Muscle of back (tissue), 11 donors: ENCODE measurements around the gene SLC16A7. TPM values are rescaled to one million over a fixed set of nuclear protein-coding genes. Genes with fewer than 3 reads are reported as not detected.
"Not testable (repeated sequence)": the region's sequence is repeated elsewhere in the genome, so short reads cannot be mapped to it uniquely, and the experiment has no call there.

Experiments used
- DNase-seq, 3 donors: peaks; one replicate each; pipeline versions ENCODE4 v3.0.0 to v3.0.0-alpha.2; 2013
- polyA plus RNA-seq, 10 donors: library from polyadenylated mRNA; unstranded; fragments of 120-200 nt; gene quantifications; one replicate each; pipeline ENCODE4 v1.2.1, GENCODE V29; 2013; ENCODE audit not compliant: insufficient read length in 10 of 10

SLC16A7 gene
- polyA plus RNA-seq, 10 donors, result 4.0 to 6.6 (median 4.8) TPM

DNA sequence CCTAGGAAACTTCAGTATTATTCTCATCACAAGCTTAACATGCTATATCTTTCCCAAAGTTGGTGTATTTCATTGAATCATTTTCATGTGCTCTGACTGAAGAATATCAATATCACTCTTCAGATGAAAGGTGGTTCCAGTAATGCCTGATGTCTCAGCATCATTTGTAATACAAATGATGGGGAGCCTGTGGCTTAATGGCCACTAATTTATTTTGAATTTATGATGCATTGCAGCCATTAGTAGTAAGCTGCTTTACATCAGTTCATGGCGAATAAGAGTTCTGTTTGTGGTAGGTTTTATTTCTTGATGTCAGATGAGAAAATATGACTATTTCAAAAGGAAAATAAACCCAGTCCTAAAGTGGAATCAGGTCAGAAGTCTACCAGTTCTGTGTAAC is 139.4 kb downstream of the SLC16A7 start:
- no peak for DNase-seq

DNA sequence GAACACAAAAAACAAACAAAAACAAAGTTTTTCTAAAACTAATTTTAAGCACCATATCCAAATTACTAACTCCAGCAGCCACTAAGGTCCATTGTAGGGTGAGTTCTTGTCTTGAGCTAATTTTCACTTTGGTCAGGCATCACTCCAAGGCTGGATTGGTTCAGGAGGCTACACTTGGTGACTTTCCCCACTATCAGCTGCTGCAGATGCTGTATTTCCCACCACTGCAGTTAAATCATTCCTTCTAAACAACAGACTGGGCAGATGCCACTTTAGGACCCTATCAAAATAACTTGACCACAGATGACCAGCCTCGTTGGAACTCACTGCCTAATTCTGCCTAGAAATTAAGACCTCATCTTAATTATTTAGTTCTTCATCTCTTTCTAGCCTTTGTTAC is 140.5 kb downstream of the SLC16A7 start:
- no peak for DNase-seq

- DNase-seq, result peak; percentile 16 to 81 (median 31)
Measured at GRCh38 chr12:59736786-59737185, 141.0 kb downstream of the SLC16A7 start.

DNA sequence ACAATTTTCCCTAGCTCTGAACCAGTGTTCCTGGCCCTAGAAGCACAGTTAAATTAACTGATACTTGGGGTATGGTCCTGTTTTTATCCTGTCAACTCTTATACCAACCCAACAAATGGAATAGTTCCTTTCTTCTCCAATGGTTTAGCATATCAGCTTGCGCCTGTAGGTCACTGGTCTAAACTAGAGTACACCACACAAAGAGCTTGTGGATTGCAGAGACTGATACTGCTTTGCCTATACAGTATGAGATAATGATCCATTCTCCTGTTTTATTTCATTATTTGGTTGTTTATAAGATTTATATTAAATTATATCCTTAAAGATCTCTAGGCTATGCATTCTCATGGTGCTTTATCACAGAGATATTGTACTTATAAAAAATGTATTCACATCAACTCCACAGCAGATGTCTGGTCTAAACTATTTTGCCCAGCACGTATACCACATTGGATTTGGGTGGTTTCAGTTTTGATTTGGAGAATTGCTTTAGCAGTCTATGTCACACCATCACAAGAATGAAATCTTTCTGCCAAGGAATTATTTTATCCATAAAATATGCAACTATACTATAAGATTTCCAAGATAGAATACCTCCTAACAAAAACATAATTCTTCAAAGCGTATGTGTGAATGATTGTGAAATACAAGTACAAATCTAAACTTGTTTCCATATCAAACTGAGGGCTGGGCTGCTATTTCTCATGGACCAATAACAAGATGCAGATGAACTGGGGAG is 142.1 kb downstream of the SLC16A7 start:
- peak; percentile 10 to 35 (median 35) for DNase-seq

DNA sequence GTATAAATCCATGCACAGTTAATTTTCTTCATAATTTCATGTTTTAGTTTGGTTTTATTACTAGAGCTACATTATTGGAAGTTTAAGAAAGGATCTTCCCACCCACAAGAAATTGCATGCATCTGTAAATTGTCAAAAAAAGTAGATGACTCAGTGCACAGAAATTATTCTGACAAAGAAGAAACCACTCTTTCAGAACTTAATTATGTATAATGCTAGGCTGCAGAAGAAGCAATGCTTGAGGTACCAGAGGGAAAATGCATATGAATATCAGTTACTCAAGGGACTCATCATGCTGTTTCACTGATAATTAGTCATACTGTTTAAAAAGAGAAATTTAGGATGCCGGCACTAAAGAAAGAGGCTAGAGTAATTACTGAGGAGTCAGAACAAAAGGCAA is 147.0 kb downstream of the SLC16A7 start:
- DNase-seq, result peak in 1 of 3 donors; percentile 53

DNA sequence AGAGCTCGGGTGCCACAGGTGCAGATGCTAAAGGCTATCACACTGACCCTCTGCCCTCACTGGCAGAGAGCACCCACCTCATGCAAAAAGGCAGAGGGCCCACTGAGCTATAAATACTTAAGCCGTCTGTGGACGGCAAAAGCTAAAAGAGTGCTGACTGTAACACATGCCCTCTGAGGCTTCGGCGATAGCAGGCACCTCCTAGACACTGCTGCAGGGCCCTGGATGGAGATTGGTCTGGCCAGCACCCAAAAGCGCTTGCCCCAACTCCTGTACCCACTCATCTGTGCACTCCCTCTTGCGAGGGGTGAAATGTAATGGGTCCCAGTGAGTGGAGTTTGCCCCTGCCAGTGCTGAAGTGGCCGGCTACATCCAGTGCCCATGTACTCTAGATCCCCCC is 148.7 kb downstream of the SLC16A7 start:
- no peak for DNase-seq

DNA sequence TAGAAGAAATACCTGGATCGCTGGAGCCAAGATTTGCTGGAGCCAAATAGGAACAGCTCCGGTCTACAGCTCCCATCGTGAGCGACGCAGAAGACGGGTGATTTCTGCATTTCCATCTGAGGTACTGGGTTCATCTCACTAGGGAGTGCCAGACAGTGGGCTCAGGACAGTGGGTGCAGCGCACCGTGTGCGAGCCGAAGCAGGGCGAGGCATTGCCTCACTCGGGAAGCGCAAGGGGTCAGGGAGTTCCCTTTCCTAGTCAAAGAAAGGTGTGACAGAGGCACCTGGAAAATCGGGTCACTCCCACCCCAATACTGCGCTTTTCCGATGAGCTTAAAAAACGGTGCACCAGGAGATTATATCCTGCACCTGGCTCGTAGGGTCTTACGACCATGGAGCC is 155.3 kb downstream of the SLC16A7 start:
- DNase-seq, result not testable (repeated sequence)

- no peak for DNase-seq
Measured at GRCh38 chr12:59761542-59761941, 165.7 kb downstream of the SLC16A7 start.

GRCh38 chr12:59763835-59764234 is 168.0 kb downstream of the SLC16A7 start:
- no peak for DNase-seq

DNA sequence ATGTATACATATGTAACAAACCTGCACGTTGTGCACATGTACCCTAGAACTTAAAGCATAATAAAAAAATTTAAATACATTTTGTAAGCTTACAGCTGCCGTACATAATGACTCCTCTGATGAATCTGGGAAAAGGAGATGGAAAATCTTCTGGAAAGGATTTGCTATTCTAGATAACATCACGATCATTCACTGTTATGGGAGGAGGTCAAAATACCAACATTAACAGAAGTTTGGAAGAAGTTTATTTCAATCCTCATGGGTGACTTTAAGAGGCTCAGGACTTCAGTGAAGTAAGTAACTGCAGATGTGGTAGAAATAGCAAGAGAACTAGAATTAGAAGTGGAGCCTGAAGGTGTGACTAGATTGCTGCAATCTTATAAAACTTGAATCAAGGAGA is 172.2 kb downstream of the SLC16A7 start:
- peak; percentile 42 to 57 (median 45) for DNase-seq

- no peak for DNase-seq
Measured at GRCh38 chr12:59780605-59781135, 184.8 kb downstream of the SLC16A7 start.

DNA sequence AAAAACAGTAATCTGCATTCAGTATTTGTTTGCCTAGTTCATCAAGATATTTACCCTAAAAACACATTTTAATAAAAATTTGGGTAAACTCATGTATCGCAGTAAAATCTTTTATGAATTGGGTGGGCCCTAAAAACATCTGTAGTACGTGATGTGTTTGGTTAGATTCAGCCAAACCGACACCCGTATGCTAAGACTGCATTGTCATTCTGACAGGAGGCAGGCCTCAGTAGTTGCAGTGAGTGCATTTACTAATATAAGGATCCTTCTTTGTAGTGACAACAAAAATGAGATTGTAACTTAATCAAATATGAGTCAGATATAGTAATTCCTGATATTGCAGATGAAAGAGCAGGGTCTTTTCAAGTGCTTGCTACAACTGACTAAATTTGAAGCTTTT is 191.8 kb downstream of the SLC16A7 start:
- peak in 1 of 3 donors; percentile 16 for DNase-seq

GRCh38 chr12:59792647-59793046 is 196.8 kb downstream of the SLC16A7 start:
- DNase-seq, result no peak

DNA sequence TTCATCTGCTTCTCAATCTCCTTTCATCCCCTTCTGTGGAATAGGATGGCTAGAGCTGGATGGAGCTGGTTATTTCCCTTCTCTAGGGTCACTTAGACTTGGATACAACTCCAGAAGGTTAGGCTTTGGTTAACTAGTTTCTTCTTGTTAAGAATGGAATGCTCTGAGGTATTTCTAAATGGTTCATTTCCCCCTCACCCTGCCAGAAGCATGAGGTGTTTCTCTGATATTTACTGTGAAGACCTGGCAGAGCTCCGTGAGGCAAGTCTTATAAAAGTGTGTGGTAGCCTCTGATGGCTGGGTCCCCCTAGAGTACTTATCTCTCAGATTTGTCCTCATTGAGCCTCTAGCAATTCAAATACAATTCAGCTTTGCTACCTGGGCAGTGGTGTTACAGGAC is 207.9 kb downstream of the SLC16A7 start:
- no peak for DNase-seq

DNA sequence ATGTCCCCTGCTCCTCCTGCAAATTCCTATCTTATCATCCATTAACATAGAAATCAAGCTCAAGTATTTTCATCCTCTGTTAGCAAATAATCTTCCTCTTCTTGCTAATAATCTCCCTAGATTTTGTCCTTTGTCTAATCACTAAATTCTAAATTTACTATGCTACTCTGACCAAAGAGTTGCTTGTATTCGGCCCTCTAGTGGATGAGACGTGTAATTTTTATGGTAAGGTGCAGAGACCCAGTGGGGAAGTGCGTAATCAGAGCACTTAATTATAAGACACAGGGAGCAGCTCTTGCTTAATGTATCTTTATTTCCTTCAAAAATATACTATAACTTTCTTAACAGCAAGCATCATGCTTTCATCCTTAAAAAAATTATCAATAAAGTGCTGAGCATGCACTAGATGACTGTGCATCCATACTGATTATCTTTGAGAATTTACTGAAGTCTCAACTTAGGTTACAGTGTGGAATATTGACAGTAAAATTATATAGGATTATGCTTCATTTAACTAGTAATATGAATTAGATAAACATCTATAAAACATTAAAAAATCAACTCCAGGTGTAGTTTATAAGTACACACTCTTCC is 212.6 kb downstream of the SLC16A7 start:
- peak in 2 of 3 donors; percentile 18 to 39 for DNase-seq

DNA sequence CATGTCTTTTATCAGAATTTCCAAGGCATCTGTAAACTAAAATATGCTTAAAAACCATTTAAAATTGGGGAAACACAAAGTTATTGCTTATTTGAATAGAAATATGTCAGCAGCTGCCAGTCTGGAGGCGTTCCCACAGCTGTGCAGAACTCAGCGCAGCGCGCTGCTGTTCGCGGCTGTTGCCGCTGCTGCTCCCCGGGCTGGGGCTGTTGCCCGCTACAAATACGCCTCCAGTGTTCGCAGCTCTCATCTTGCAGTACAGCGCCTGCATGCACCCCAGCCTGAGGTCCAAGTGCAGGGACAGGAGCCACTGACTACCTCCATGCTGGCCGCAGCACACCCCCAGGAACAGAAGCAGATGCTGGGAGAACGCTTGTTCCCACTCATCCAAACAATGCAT is 216.2 kb downstream of the SLC16A7 start:
- no peak for DNase-seq

GRCh38 chr12:59812716-59813115 is 216.9 kb downstream of the SLC16A7 start:
- no peak for DNase-seq

DNA sequence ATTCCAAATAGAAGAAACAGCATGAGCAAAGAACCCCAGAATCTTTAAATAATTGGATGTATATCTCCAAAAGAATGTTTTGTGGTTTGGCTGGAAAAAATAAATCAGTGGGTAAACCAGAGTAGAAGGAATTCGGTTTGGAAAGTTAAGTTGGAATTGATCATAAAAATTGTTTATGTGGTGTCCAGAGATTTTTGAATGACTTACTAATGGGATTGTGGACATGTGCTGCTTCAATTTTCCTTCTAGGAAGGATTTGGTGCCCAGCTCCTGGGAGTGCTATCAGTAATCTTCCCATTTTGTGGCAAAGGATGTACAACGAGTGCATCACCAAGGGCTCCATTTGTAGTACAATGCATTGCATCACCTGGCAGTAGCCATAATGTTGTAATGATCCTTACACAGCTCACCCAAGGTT is 224.8 kb downstream of the SLC16A7 start:
- DNase-seq, result peak in 1 of 3 donors; percentile 89

GRCh38 chr12:59823567-59823966 is 227.7 kb downstream of the SLC16A7 start:
- no peak for DNase-seq

DNA sequence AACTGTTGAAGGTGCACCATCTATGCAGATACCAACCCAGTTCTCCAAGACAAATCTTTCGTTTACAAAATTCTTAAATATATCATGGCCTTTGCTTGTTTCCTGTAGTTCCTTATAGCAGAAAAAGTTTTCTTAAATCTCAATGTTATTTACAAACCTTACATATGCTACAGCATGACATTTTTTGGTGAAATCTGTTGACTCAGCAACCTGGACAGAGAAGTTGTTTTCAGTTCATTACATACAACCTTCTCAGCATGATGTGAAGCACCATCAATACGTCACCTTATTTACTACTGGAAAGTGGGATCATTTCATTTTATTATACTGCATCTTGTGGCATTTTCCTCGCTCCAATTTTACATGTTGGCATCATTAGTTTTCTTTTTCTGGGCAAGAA is 231.9 kb downstream of the SLC16A7 start:
- no peak for DNase-seq

GRCh38 chr12:59828521-59828920 is 232.7 kb downstream of the SLC16A7 start:
- no peak for DNase-seq

- no peak for DNase-seq
Measured at GRCh38 chr12:59833408-59833807, 237.6 kb downstream of the SLC16A7 start.
